GM19035 (cell line): ENCODE measurements around the gene WEE1.
"Not testable (repeated sequence)": the region's sequence is repeated elsewhere in the genome, so short reads cannot be mapped to it uniquely, and the experiment has no call there.

Experiments
- ATAC-seq: cut with Tn5 transposase; IDR thresholded peaks from one replicate; pipeline ENCODE4 v1.9.1; 2021; ENCODE audit not compliant: unreplicated experiment

The WEE1 gene

DNA sequence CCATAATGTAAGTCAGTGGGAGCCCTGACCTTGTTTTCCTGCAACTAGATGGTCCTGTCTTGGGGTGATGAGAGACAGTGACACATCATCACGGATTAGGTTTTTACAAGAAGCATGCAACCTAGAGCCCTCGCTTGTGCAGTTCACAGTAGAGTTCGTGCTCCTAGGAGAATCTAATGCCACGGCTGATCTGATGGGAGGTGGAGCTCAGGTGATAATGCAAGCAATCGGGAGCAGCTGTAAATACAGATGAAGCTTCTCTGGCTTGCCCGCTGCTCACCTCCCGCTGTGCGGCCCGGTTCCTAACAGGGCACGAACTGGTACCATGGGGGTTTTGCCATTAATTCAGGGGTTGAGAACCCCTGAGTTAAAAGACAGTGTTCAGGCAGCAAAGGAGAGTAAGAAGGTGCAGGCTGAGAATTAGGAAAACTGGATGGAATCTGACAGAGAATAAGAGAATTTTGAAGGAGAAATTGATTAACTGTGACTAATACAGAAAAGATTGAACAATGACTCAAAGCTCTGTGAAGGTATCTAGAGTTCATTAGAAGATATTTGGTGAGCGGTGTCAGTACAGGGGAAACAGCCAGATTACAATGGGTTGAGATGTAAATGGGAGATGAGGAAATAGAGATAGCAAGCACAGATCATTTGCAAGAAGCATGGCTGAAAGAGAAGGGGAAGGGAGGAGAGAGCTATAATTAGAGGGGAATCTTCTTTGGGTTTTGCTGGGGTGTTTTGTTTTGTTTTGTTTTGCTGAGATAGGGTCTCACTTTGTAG, 21.0 kb downstream of the WEE1 start:
- no peak for ATAC-seq

DNA sequence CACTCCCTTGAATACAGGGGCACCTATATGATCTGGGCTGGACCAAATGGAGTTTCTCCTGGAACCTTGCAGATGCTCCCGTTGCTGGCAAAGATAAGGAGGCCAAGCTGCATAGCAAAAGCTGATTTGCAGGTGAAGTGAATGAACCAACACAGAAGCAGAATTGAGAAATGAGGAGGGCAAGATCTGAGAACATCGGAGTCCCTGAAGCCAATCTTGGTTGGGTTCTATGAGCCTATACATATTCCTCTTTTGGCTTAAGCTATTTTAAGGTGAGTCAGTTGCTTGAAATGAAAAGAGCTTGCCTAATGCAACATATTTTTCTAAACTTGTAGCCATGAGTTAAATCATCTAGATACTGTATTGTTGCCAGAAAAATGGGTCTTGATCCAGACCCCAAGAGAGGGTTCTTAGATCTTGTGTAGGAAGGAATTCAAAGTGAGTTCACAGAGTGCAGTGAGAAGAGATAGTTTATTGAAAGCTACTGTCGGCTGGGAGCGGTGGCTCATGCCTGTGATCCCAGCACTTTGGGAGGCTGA, 23.5 kb downstream of the WEE1 start:
- no peak for ATAC-seq

DNA sequence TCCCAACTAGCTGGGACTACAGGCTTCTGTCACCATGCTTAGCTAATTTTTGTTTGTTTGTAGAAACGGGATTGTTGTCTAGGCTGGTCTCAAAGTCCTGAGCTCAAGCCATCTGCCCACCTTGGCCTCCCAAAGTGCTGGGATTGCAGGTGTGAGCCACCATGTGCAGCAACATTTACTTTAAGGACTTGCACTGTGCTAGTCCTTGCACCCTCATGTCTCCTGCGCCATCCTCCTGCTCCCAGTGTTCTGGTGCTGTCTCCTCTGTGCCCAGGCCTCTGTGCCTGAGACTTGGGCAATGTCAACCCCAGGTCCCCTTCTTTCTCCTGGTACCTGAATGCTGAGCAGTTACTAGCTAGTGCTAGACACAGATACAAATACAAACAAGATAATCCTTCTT, 26.7 kb downstream of the WEE1 start:
- no peak for ATAC-seq

DNA sequence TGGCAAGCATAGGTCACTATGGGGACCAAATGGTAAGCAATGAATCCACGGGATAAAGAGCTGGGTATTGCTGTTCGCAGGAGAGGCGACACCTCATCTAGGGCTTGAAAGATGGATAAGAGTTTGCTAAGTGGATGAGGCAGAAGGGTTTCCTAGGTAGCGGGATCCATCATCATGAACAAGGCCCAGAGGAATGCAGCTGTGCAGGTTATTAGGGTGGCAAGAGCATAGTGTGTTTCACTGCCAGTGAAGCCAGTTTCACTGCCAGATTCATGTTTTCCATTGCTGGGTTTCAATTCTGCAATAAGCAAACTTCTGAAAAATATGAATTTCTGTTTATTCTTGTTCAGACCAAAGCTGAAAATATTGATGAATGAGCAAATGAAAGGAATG, 27.2 kb downstream of the WEE1 start:
- ATAC-seq = peak; percentile 40

DNA sequence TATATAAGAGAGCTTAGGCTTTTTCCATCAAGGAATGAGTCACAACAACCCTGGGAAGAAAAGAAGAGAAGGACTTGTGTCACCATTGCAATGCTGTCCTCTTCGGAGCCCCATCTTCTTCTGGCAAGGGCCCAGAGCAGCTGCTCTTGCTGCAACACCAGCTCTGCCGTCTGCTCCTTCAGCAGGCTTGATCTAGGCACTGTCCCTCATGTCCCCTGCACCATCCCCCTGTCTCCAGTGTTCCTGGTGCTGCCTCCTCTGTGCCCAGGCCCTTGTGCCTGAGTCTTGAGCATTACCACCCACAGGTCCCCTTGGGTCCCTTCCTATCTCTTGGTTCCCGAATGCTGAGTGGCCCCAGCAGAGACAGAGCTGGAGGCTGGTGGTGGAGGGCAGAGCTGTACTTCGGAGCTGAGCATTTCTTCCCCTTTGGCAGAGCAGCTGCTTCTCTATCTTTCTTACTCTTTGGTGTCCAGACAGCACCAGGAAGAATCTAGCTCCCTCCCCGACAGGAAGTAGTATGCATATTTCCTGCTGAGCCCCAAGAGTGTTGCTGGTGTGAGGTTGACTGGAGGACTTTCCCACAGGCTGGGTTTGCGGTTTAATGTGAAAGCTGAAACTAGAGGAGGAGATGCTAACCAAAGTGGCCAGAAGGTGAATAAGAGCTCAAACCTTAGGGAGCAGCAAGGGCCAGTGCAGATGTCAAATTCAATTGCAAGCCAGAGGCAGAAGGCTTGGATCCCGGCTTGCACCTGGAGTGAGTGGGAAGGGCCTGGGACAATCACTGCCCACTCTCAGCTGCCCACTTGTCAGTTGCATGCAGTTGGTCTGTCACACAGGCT, 27.8 kb downstream of the WEE1 start:
- peak; percentile 86 for ATAC-seq

DNA sequence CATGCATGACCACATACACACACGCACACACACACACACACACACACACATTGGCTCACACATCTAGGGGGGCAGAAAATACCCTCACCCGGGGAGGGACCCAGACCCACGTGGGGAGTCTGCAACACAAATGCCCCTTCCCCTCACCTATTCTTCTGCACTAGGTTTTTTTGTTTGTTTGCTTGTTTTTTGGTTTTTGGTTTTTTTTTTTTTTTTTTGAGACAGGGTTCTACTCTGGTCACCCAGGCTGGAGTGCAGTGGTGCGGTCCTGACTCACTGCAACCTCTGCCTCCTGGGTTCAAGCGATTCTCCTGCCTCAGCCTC, 28.4 kb downstream of the WEE1 start:
- ATAC-seq = no peak

DNA sequence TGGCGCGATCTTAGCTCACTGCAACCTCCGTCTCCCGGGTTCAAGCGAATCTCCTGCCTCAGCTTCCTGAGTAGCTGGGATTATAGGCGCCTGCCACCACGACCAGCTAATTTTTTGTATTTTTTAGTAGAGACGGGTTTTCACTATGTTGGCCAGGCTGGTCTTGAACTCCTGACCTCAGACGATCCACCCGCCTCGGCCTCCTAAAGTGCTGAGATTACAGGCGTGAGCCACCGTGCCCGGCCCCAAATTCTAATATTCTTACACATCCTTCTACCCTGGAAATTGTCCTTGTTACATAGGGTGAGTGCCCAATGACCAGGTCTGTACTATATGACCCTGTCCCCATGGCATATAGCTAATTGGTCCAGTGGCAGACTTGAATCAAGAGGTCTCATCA, 29.7 kb downstream of the WEE1 start:
- not testable (repeated sequence) for ATAC-seq

DNA sequence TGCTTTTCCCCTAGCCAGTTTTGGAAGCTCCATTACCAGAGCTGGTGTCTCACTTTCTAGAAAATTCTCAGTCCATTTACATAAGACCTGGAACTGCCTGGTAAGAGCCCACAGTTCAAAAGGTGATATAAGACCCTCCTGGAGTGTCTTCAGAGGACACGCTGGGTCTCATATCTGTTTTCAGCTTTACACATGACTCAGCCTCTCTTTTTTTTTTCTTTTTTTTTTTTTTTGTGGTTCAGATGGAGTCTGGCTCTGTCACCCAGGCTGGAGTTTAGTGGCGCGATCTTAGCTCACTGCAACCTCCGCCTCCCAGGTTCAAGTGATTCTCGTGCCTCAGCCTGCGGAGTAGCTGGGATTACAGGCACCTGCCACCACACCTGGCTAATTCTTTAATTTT, 30.7 kb downstream of the WEE1 start:
- ATAC-seq = no peak

DNA sequence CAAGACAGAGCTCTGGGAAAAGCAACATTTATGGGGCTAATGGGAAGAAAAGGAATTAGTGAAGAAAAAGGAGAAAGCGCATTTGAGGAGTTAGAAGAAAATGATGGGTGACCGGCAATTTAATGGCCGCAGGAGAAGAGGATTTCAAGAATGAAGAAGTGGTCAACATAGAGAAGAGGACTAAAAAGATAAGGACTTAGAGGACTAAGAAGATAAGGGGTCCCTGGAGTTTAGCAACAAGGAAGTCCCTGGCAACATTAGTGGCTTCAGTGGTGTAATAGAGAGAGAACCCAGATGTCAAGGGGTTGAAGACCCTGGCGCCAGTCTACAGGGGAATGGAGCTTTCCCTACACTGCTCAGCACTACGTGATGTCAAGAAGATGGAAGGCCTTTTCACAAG, 32.3 kb downstream of the WEE1 start:
- no peak for ATAC-seq

DNA sequence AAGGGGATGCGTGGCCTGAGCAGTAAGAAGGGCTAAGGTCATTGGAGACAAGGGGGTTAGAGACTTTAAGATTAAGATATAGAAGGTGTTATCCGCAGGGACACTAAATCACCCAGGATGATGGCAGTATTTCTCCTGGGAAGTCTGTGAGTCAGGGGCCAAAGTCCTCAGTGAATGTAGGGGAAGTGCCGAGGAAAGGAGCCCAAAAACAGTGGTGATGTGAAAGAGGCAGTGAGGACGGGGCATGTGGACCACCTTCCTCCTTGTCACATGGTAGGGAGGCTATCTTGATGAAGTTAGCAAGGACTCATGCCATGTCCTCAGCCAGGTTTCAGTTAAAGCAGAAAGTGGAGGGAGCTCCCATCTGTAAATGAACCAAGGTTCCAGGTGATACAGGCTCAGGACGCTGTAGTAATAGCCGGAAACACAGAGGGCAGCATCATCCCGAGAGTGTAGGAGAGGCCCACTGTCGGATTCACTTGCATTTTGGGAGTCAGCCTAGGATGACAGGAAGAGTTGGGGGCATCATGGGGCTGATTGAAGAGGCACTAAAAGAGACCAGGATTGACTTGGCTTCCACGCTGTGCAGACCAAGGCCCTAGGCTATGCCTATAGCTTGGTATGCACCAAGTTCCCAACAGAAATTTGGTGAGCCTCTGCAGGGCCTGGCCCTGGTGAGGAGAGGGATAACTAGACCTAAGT, 33.5 kb downstream of the WEE1 start:
- no peak for ATAC-seq

DNA sequence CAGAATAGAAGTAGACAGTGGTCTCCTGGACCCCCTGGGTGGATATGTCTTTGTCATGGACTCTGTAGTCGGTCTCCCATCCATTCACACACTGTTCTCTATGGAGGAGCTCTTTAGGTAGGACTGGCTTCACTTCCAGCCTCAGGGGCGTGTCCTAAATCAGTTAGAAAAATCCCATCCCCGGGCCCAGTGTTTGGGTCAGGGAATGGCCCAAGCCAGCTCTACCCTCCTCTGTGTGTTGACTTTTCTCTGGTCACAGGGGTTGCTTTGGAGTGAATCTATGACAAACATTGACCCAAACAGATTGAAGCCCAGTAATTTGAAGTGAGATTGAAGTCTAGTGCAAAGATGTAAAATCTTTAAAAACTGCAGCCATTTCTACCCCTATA, 34.0 kb downstream of the WEE1 start:
- ATAC-seq = no peak

DNA sequence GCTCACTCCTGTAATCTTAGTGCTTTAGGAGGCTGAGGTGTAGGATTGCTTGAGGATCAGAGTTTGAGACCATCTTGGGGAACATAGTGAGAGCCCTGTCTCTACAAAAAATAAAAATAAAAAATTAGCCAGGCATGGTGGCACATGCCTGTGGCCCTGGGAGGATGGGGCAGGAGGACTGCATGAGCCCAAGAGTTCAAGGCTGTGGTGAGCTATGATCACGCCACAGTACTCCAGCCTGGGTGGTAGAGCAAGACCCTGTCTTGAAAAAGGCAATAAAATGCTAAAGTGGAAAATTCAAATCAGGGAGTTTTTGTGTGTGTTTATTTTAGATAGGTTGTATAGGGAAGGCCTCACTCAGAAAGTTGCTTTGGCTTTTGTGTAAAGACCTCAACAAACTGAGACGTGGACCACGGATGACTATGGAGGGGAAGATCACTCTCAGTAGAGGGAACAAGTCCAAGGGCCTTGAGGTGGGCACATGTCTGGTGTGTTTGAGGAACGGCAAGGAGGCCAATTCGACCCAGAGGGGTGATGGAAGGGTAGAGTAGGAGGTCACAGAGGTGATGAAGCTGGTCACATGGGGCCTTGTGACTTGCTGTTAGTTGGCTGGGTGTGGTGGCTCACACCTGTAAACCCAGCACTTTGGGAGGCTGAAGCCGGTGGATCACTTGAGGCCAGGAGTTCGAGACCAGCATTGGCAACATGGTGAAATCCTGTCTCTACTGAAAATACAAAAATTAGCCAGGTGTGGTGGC, 35.7 kb downstream of the WEE1 start:
- ATAC-seq = no peak

DNA sequence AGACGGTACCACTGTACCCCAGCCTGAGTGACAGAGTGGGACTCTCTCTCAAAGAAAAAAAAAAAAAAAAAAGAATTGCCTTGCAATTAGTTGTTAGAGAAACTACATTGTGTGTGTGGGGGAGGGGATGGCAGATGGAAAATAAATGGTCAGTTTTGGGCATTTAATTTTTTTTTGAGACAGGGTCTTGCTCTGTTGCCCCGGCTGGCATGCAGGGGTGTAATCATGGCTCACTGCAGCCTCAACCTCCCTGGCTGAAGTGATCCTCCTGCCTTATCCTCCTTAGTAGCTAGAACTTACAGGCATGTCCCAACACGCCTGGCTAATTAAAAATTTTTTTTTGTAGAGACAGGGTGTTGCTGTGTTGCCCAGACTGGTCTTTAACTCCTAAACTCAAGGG, 36.4 kb downstream of the WEE1 start:
- no peak for ATAC-seq

DNA sequence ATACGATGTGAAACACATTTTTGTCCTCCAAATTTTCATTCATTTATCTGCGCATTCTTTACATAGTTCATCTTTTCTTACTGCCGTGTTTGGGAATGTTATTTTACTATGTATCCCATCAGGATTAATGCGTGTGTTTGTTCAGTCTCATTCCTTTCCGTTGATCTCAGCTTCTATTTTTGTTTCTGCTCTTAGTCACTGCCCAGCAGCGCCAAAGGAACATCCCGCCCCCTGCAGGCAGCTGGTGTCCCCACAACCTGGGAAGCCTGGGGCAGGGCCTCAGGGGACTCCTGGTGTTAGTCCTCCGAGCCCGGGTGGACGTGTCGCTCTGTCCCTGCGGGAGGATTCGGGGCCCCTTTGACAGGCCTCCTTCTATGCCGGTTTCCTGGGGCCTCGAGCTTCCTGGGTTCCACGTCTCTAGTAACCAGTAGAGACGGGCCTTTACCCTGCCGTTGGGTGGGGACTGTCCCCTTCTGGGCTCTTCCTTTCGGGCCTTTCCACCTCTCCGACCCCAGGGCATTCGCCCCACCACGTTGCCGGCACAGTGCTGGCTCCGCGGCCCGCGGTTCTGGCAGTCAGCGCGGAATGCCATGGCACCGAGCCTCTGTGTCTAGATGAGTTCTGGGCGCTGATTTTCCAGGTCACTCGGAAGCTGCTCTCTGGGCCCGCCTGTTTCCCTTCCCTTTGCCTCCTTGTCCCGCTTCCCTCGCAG, 39.8 kb downstream of the WEE1 start:
- ATAC-seq = peak; percentile 41

DNA sequence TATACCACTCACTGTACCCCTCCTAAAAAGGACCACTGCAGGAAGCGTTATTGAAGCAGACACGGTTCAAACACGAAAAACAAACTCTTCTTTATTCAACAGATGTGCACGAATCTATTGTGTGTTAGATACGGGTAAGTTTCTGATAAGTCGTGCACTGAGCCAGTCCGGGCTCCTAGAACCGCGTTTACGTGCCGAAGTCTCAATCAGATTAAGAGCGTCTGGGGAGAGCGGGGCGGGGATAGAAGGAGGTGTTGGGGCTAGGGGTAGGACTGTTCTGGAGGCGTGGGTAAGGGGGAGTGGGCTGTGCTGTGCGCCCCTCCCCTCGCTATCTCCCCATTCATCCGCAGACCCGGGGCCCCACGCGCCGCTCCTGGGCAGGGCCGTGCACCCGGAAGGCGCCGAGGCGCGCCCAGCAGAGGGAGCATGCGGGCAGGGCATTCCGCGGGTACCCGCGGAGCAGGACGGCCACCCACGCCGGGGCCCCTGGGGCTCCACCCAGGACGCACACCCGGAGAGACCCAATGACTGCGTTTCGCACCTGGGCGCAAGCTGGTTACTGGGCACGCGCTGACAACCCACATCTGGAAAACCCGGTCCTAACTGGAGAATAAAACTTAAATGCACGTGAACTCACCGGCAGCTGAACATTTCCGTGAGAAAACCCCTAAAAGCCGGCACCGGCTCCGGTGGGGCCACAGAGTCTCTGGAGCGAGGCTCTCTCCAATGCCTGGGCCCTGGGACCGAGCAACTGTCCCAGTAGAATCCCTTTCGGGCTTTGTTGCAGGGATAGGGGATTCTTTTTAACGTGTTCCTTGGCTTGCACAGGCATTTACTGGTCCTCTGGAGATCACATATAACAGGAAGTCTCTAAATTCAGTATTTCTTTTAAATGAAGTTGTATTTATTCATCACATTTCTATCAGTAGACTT, 40.6 kb downstream of the WEE1 start:
- ATAC-seq = peak; percentile 72

DNA sequence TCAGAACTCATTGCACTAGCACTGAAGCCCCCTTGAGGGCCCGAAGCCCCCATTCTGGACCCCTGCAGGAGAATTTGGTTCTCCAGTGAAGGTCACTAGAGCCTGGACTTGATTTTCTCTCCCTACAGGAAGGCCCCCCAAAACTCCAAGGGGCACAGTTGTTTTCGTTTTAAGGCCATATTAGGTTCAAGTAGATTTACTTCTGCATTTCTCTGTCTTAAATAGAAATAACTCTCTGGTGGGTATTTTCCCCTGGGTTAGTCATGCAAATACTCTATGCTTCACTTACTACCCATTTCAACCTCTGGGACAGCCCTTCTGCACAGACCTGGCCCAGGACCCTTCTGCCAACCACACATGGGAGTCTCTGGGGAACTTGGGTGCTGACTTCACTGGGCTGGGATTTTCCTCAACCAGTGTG, 41.6 kb downstream of the WEE1 start:
- ATAC-seq = peak; percentile 54

DNA sequence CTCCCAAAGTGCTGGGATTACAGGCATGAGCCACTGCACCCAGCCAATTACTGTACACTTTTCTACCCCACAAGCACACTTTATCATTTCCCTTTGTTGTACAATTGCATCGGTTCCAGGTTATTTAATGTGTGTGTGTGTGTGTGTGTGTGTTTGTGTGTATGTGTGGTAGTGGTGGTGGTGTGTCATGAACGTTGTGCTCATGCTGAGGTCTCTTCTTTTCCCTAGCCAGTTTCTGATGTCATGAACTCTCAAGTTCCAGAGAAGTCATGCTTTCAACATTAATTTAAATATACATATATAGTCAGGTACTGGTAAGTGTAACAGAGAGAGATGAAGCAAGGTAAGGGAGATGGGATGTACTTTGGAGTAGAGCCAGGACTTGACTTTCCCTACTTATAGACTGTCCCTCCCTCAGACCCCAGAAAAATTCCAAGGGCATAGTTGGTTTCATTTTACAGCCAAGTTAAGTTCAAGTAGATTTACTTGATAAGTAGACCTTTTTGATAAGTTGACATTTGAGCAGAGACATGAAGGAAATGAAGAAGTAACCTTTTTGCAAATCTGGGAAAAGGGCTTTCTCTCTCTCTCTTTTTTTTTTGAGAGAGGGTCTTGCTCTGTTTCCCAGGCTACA, 42.7 kb downstream of the WEE1 start:
- ATAC-seq = no peak

DNA sequence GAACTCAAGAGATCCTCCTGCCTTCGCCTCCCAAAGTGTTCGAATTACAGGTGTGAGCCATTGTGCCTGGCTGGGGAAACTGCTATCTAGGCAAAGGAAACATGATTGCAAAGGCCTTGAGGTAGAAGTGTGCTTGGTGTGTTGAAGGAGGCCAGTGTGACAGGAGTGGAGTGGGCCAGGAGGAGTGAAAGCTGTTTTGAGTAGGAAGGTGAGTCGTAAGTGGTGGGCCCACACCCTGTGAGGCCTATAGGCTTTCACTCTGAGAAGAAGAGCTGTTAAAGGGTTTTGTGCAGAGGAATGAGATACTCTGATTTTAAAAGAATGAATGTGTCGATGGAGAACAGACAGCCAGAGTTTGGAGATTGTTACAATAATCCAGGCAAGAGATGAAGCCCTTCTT, 43.4 kb downstream of the WEE1 start:
- no peak for ATAC-seq

DNA sequence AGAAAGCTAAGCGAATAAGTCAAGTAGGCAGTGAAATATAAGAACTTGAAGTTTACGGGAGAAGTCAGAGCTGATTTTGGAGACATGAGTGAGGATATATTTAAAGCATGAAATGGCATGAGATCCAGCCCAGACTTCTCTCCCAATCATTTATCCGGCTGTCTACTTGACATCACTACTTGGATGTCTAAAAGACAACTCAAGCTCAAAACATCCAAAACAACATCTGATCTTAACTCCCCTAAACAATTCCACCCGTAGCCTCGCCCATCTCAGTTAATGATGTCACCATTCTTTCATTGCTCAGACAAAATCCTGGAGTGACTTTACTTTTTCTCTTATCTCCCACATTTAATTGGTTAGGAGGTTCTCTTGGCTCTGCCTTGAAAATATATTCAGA, 44.5 kb downstream of the WEE1 start:
- no peak for ATAC-seq
